SJSA1 (cell line): ENCODE results near the gene OR4D5. TPM values are rescaled to one million over a fixed set of nuclear protein-coding genes. Genes with fewer than 3 reads are reported as not detected.

Experiments
- DNase-seq, 2 experiments: peaks; one replicate each; pipeline ENCODE4 v3.0.0-alpha.2; 2015 to 2020; ENCODE audit warnings: low spot score in 2 of 2, low read depth in 1 of 2
- H3K27ac ChIP-seq: fragments of 250-450 bp; sonication (Bioruptor Pico); 2 replicates; pipeline ENCODE4 v1.5.1; 2020; ENCODE audit warnings: mild to moderate bottlenecking, moderate library complexity
- H3K27me3 ChIP-seq: fragments of 250-450 bp; sonication (Bioruptor Pico); replicated peaks from 2 replicates; pipeline ENCODE4 v1.5.1; 2020; ENCODE audit warnings: mild to moderate bottlenecking, moderate library complexity
- H3K36me3 ChIP-seq: fragments of 250-450 bp; sonication (Bioruptor Pico); 2 replicates; pipeline ENCODE4 v1.5.1; 2020; ENCODE audit warnings: mild to moderate bottlenecking
- H3K4me1 ChIP-seq: fragments of 250-450 bp; sonication (Bioruptor Pico); replicated peaks from 2 replicates; pipeline ENCODE4 v1.6.1; 2021; ENCODE audit warnings: mild to moderate bottlenecking
- H3K4me3 ChIP-seq: fragments of 250-450 bp; sonication (Bioruptor Pico); 2 replicates; pipeline ENCODE4 v1.5.1; 2020; ENCODE audit warnings: mild to moderate bottlenecking
- H3K9me3 ChIP-seq: fragments of 250-450 bp; sonication (Bioruptor Pico); replicated peaks from 2 replicates; pipeline ENCODE4 v1.5.1; 2020; ENCODE audit warnings: mild to moderate bottlenecking
- total RNA-seq: library from RNA; depleted of rRNA; stranded (reverse); fragments of >200 nt; shearing (Covaris generic); gene quantifications from 2 replicates; pipeline ENCODE4 v1.2.3, GENCODE V29; 2014; rRNA removed

The OR4D5 gene
- total RNA-seq, 1 experiment from 2014 or later, result not detected

DNA sequence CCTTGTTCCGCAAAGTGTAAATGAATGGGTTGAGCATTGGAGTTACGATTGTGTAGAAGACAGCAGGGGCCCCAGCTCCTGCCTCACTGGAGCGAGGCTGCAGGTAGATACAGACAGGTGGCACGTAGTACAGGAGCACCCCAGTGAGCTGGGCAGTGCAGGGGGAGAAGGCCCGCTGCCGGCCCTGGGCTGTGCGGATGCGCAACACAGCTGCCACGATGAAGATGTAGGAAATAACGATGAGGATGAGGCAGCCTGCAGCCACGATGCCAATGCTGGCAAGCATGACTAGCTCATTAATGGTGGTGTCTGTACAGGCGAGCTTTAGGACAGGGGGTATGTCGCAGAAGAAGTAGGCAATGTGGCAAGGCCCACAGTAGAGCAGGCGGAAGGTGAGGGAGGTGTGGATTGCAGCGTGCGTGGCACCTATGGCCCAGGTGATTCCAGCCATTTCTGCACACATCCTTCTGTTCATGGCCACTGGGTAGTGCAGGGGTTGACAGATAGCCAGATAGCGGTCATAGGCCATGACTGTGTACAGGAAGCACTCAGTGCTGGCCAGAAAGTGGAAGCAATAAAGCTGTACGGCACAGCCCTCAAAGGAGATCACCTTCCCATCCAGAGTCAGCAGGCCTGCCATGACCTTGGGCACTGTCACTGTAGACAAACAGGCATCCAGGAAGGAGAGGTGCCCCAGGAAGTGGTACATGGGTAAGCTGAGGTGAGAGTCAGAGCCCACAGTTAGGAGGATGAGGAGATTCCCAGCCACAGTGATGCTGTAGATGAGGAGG is 37.5 kb downstream of the OR4D5 start:
- no peaks in the 10 kb centered on the region for H3K9me3 ChIP-seq
- no peak overlapping the region for H3K4me3 ChIP-seq
- no peaks in the 10 kb centered on the region for H3K27me3 ChIP-seq
- no peak overlapping the region for H3K27ac ChIP-seq
- no peak for DNase-seq
- H3K4me1 ChIP-seq, result peaks cover 15% of the 10 kb centered on the region
- H3K36me3 ChIP-seq, result no peaks in the 10 kb centered on the region

- Histone ChIP-seq H3K36me3 (no peaks in the 10 kb centered on the region), H3K27me3 (no peaks in the 10 kb centered on the region), H3K4me3 (no peak within 1 kb of the TSS), H3K4me1 (peaks cover 15% of the 10 kb centered on the region), H3K9me3 (no peaks in the 10 kb centered on the region), H3K27ac (no peak within 1 kb of the TSS)
- DNase-seq, result no peak
These were observed 38.4 kb downstream of the OR4D5 start, which contains the start of gene OR10S1 for GRCh38 chr11:123977731-123978347. Gene OR10S1, minus strand, starts transcription at chr11:123977781. Its CDS starts 117 bp downstream, at chr11:123977664.

DNA sequence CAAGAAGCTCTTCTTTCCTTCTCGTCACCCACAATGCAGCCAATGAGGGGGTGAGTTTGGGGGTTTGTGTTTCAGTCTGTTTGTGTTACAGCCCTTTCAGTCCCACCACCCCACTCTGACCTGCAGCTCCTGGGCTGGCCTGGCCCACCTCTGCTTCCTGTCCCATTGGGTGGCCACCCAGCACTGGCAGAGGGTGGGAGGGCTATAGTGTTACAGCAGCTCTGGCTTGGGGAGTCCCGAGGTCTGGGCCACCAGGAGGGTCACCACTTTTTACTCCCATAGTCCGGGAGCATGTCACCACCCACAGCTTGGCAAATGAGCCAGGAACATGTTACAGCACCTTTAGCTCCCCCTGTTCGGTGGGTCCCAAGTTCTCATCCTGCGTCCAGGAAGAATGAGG is 39.9 kb downstream of the OR4D5 start:
- Histone ChIP-seq H3K27me3 (no peaks in the 10 kb centered on the region), H3K36me3 (no peaks in the 10 kb centered on the region), H3K4me3 (no peak overlapping the region), H3K27ac (no peak overlapping the region), H3K9me3 (no peaks in the 10 kb centered on the region), H3K4me1 (peaks cover 4% of the 10 kb centered on the region)
- no peak for DNase-seq

Other genes with a start within 250 kb of the OR4D5 start
- gene ZNF202, start 198.0 kb upstream of the OR4D5 start, total RNA-seq, result 1.6 and 6.6 TPM in 2 replicates
- gene OR6X1, start 185.1 kb upstream of the OR4D5 start, total RNA-seq, result not detected in 2 replicates
- gene OR6M1, start 133.3 kb upstream of the OR4D5 start, total RNA-seq, result not detected in 2 replicates
- not detected in 2 replicates for gene TMEM225, start 53.9 kb upstream of the OR4D5 start, total RNA-seq
- not detected in 2 replicates for gene OR8D4, start 37.5 kb upstream of the OR4D5 start, total RNA-seq
- gene OR6T1, start 4.2 kb downstream of the OR4D5 start, total RNA-seq, result not detected in 2 replicates
- gene OR10S1, start 38.2 kb downstream of the OR4D5 start, total RNA-seq, result not detected in 2 replicates
- gene OR10G6, start 55.5 kb downstream of the OR4D5 start, total RNA-seq, result not detected in 2 replicates
- gene OR10G4, start 73.4 kb downstream of the OR4D5 start, total RNA-seq, result not detected in 2 replicates
- not detected in 2 replicates for gene OR10G9, start 83.4 kb downstream of the OR4D5 start, total RNA-seq
- not detected in 2 replicates for gene OR10G8, start 87.2 kb downstream of the OR4D5 start, total RNA-seq
- gene OR10G7, start 101.7 kb downstream of the OR4D5 start, total RNA-seq, result not detected in 2 replicates
- 18.1 and 24.8 TPM in 2 replicates for gene VWA5A, start 175.8 kb downstream of the OR4D5 start, total RNA-seq
- not detected in 2 replicates for gene OR10D3, start 243.7 kb downstream of the OR4D5 start, total RNA-seq